Mesenteric fat pad (tissue), 1 donor: ENCODE measurements around the gene ODAD3. TPM values are rescaled to one million over a fixed set of nuclear protein-coding genes. Genes with fewer than 3 reads are reported as not detected.

Experiments
- DNase-seq: peaks from one replicate; pipeline ENCODE4 v3.0.0-alpha.2; 2020; ENCODE audit warnings: low spot score
- total RNA-seq: library from RNA; stranded (reverse); fragmentation: NEBNext Ultra II Directional; extraction: Animal tissue kit (Norgen Biotek cat#: 25700); gene quantifications from one replicate; pipeline ENCODE4 v1.2.1, GENCODE V29; 2021
- donor health status: DM: yes; HTN: yes; CAD: no.

The ODAD3 gene
- total RNA-seq, 1 donor from 2014 or later: 0.35 TPM

GRCh38 chr19:11378319-11379189, 56.4 kb downstream of the ODAD3 start:
- DNase-seq: no peak

GRCh38 chr19:11377756-11378155, 57.2 kb downstream of the ODAD3 start:
- no peak for DNase-seq

GRCh38 chr19:11377237-11377636, 57.7 kb downstream of the ODAD3 start:
- no peak for DNase-seq

- no peak for DNase-seq
Measured at GRCh38 chr19:11375143-11375948, 59.6 kb downstream of the ODAD3 start.

- peak; percentile 98 for DNase-seq
Measured at GRCh38 chr19:11374433-11375142, 60.3 kb downstream of the ODAD3 start, which contains the start of gene SWSAP1. SWSAP1 (plus strand) TSS chr19:11374666; CDS start chr19:11374681, 15 bp downstream.

- no peak for DNase-seq
Measured at GRCh38 chr19:11373885-11374432, 61.0 kb downstream of the ODAD3 start.

- DNase-seq: no peak
Measured at GRCh38 chr19:11373166-11373884, 61.6 kb downstream of the ODAD3 start.

- DNase-seq: no peak
Measured at GRCh38 chr19:11370744-11371143, 64.2 kb downstream of the ODAD3 start.

Other genes with a start within 250 kb of the ODAD3 start
- 121 TPM for gene KANK2, start 237.6 kb downstream of the ODAD3 start, total RNA-seq
- 4.5 TPM for gene ANGPTL8, start 195.5 kb downstream of the ODAD3 start, total RNA-seq
- gene DOCK6, start 172.6 kb downstream of the ODAD3 start, total RNA-seq: 119 TPM
- gene TSPAN16, start 139.0 kb downstream of the ODAD3 start, total RNA-seq: not detected
- 21.7 TPM for gene RAB3D, start 95.5 kb downstream of the ODAD3 start, total RNA-seq
- 54.3 TPM for gene TMEM205, start 88.9 kb downstream of the ODAD3 start, total RNA-seq
- 16.4 TPM for gene CCDC159, start 88.6 kb downstream of the ODAD3 start, total RNA-seq
- gene PLPPR2, start 79.7 kb downstream of the ODAD3 start, total RNA-seq: 26.0 TPM
- gene SWSAP1, start 60.5 kb downstream of the ODAD3 start, total RNA-seq: 1.2 TPM
- 9.6 TPM for gene EPOR, start 50.8 kb downstream of the ODAD3 start, total RNA-seq
- 18.8 TPM for gene RGL3, start 15.8 kb downstream of the ODAD3 start, total RNA-seq
- 199 TPM for gene PRKCSH, start 514 bp upstream of the ODAD3 start, total RNA-seq
- gene ELAVL3, start 45.9 kb upstream of the ODAD3 start, total RNA-seq: not detected
- gene ZNF653, start 70.7 kb upstream of the ODAD3 start, total RNA-seq: 8.6 TPM
- gene ECSIT, start 94.0 kb upstream of the ODAD3 start, total RNA-seq: 28.4 TPM
- gene CNN1, start 103.7 kb upstream of the ODAD3 start, total RNA-seq: 21.8 TPM
- 35.0 TPM for gene ELOF1, start 124.1 kb upstream of the ODAD3 start, total RNA-seq
- gene ACP5, start 142.5 kb upstream of the ODAD3 start, total RNA-seq: 35.0 TPM
- 5.4 TPM for gene ZNF627, start 162.4 kb upstream of the ODAD3 start, total RNA-seq